HG03135 (cell line): ENCODE data around the gene GSC2.
A peak's percentile ranks its signal among the peaks of the same experiment; 100 is the strongest.

Source experiments
- ATAC-seq: cut with Tn5 transposase; IDR thresholded peaks from one replicate; pipeline ENCODE4 v1.9.1; 2021; ENCODE audit warnings: mild to moderate bottlenecking, moderate library complexity; ENCODE audit not compliant: unreplicated experiment

GSC2 gene

GRCh38 chr22:19149991-19150390, at the start of gene GSC2:
Gene GSC2, minus strand, starts transcription at chr22:19150292. Its CDS starts 9 bp downstream, at chr22:19150283.
- ATAC-seq: no peak

- no peak for ATAC-seq
Observed at GRCh38 chr22:19199479-19199878, 49.4 kb upstream of the GSC2 start.

GRCh38 chr22:19197997-19198865, 48.1 kb upstream of the GSC2 start:
- no peak for ATAC-seq

- ATAC-seq: no peak
Observed at GRCh38 chr22:19196841-19197612, 46.9 kb upstream of the GSC2 start.

- ATAC-seq: no peak
Observed at GRCh38 chr22:19195796-19196731, 46.0 kb upstream of the GSC2 start.

GRCh38 chr22:19194766-19195536, 44.9 kb upstream of the GSC2 start:
- no peak for ATAC-seq

GRCh38 chr22:19193879-19194278, 43.8 kb upstream of the GSC2 start:
- no peak for ATAC-seq

GRCh38 chr22:19187716-19188563, 37.8 kb upstream of the GSC2 start:
- ATAC-seq: no peak

- ATAC-seq: no peak
Observed at GRCh38 chr22:19184276-19184997, 34.3 kb upstream of the GSC2 start.

- ATAC-seq: no peak
Observed at GRCh38 chr22:19183216-19183615, 33.1 kb upstream of the GSC2 start.

GRCh38 chr22:19182472-19183157, 32.5 kb upstream of the GSC2 start:
- no peak for ATAC-seq

GRCh38 chr22:19181786-19182471, 31.8 kb upstream of the GSC2 start:
- no peak for ATAC-seq

GRCh38 chr22:19180740-19181410, 30.8 kb upstream of the GSC2 start:
- ATAC-seq: no peak

- no peak for ATAC-seq
Observed at GRCh38 chr22:19180234-19180633, 30.1 kb upstream of the GSC2 start.

GRCh38 chr22:19179497-19180048, 29.5 kb upstream of the GSC2 start:
- peak; percentile 50 for ATAC-seq

- peak; percentile 66 for ATAC-seq
Observed at GRCh38 chr22:19178657-19179496, 28.8 kb upstream of the GSC2 start, which contains the start of gene SLC25A1. Gene SLC25A1, minus strand, starts transcription at chr22:19178736. Its CDS starts 63 bp downstream, at chr22:19178673.
